Left ventricle myocardium inferior (tissue), 1 donor: ENCODE measurements around the gene PPP1R3G. TPM values are rescaled to one million over a fixed set of nuclear protein-coding genes. Genes with fewer than 3 reads are reported as not detected.

Experiments used
- DNase-seq: peaks from one replicate; pipeline ENCODE4 v3.0.0-alpha.2; 2020
- H3K27ac ChIP-seq: fragments of 200-600 bp; replicated peaks from 2 replicates; pipeline ENCODE4 v1.8.0; 2021
- H3K27me3 ChIP-seq: fragments of 200-600 bp; 2 replicates; pipeline ENCODE4 v1.8.0; 2021; ENCODE audit warnings: low read depth
- H3K36me3 ChIP-seq: fragments of 200-600 bp; 2 replicates; pipeline ENCODE4 v1.8.0; 2021
- H3K4me1 ChIP-seq: fragments of 200-600 bp; 2 replicates; pipeline ENCODE4 v1.8.0; 2021
- H3K4me3 ChIP-seq: fragments of 200-600 bp; 2 replicates; pipeline ENCODE4 v1.8.0; 2021; ENCODE audit warnings: mild to moderate bottlenecking, moderate library complexity
- H3K9me3 ChIP-seq: fragments of 200-600 bp; replicated peaks from 2 replicates; pipeline ENCODE4 v1.8.0; 2021
- intact Hi-C: fragments of 100-400 bp; cut with micrococcal nuclease; formaldehyde crosslinking; loops from one replicate; pipeline ENCODE4 v1.11.0; 2022
- total RNA-seq: library from RNA; stranded (reverse); fragmentation: NEBNext Ultra II Directional; extraction: Animal tissue kit (Norgen Biotek cat#: 25700); gene quantifications from one replicate; pipeline ENCODE4 v1.2.1, GENCODE V29; 2021
- TF ChIP-seq, protein P1 (sequence below): fragments of 200-600 bp; IDR thresholded peaks from 2 replicates; pipeline ENCODE4 v1.8.0; 2021; ENCODE audit warnings: antibody characterized with exemption, mild to moderate bottlenecking, borderline replicate concordance
- donor health status: DM: no; HTN: yes; CAD: no; lungs with severe emphysema.

PPP1R3G gene
- total RNA-seq, 1 donor from 2014 or later = 11.1 TPM

DNA sequence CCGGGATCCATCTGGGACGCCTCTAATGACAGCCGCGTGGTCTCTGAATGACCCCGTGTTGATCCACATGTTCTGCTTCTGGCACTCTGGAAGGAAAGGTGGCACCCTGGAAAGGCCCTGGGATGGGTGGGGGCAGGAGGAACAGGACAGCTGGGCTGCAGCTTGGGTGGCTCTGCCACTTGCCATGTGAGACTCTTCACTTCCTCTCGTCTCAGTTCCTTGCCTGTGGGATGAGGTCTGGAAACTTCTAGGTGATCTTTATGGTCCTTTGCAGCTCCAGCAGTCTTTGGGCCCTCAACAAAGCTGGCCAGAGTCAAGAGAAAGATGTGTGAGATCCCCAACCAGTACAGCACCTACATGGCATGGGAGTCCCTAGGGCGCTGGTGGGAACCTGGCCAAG, 26.5 kb downstream of the PPP1R3G start:
- Histone ChIP-seq H3K36me3 (no peaks in the 10 kb centered on the region), H3K27me3 (no peaks in the 10 kb centered on the region), H3K9me3 (no peaks in the 10 kb centered on the region), H3K4me3 (no peak overlapping the region), H3K4me1 (peaks cover 53% of the 10 kb centered on the region), H3K27ac (no peak overlapping the region)
- TF ChIP-seq, protein P1, sequence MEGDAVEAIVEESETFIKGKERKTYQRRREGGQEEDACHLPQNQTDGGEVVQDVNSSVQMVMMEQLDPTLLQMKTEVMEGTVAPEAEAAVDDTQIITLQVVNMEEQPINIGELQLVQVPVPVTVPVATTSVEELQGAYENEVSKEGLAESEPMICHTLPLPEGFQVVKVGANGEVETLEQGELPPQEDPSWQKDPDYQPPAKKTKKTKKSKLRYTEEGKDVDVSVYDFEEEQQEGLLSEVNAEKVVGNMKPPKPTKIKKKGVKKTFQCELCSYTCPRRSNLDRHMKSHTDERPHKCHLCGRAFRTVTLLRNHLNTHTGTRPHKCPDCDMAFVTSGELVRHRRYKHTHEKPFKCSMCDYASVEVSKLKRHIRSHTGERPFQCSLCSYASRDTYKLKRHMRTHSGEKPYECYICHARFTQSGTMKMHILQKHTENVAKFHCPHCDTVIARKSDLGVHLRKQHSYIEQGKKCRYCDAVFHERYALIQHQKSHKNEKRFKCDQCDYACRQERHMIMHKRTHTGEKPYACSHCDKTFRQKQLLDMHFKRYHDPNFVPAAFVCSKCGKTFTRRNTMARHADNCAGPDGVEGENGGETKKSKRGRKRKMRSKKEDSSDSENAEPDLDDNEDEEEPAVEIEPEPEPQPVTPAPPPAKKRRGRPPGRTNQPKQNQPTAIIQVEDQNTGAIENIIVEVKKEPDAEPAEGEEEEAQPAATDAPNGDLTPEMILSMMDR = no peak
- no peak for DNase-seq
- intact Hi-C loops = no loop called here

DNA sequence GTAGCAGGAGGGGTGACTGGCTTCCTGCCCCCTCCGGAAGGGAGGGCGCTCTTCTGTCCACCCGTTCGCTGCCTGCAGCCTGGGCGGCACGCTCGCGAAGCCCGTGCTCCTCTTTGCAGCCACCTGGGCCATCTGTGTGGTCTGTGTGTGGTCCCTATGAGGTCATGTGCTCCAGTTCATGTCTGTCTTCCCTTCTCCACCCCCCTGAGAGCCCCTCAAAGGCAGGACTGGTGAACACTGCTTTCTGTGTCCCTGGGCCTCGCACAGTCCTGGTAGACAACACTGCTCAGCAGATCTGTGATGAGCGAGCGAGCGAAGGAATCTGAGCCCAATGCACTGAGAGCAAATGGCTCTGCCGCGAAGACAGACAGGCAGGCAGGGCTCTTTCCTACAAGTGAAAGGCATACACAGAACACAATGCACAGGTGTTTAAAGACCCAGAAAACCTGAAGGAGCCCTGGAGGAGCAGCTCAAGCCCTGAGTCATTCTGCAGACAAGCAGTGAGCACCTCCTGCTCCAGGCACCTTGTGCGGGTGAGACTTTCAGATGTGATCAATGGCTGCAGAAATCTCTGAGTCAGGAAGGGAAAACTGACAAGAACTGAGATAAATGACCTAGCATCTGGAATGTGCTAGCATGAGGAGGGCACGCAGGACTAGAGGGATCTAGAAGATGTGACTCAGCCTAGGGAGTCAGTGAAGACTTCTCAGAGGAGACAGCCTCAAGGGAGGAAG, 27.1 kb downstream of the PPP1R3G start:
- no peak for DNase-seq
- Histone ChIP-seq H3K4me1 (peaks cover 47% of the 10 kb centered on the region), H3K27me3 (no peaks in the 10 kb centered on the region), H3K36me3 (no peaks in the 10 kb centered on the region), H3K4me3 (no peak overlapping the region), H3K9me3 (no peaks in the 10 kb centered on the region), H3K27ac (no peak overlapping the region)
- intact Hi-C loops = no loop called here
- TF ChIP-seq, protein P1 = no peak

DNA sequence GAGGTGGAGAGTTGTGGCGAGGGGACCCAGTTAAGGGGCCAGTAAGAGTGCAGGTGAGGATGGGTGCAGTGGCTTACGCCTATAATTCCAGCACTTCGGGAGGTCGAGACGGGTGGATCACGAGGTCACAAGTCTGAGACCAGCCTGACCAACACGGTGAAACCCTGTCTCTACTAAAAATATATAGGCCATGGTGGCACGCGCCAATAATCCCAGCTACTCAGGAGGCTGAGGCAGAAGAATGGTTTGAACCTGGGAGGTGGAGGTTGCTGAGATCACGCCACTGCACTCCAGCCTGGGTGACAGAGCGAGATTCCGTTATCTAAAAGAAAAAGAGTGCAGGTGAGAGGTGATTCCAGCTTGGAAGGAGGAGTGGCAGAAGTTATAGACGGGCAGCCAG, 28.0 kb downstream of the PPP1R3G start:
- peaks cover 47% of the 10 kb centered on the region for H3K4me1 ChIP-seq
- no peak for DNase-seq
- TF ChIP-seq, protein P1 = no peak
- H3K36me3 ChIP-seq = no peaks in the 10 kb centered on the region
- no peak overlapping the region for H3K4me3 ChIP-seq
- H3K27me3 ChIP-seq = no peaks in the 10 kb centered on the region
- no peak overlapping the region for H3K27ac ChIP-seq
- intact Hi-C loops = no loop called here
- no peaks in the 10 kb centered on the region for H3K9me3 ChIP-seq

DNA sequence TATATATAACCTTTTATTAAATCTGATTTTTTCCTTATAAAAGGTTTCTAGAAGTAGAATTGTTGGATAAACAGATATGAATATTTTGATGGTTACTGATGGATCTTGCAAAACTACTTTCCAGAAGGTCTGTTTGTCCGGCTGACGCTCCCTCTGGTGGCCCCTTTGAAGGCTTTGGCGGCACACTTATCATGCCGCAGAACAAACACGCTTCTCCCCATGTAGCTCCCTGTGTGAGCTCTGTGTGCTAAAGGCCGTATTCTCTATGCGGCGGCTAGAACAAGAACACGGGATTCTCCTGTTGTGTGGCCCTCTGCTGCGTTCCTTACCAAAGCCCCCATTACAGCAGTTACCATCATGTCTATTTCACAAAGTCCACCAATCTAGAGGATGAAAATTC, 30.0 kb downstream of the PPP1R3G start:
- H3K27me3 ChIP-seq = no peaks in the 10 kb centered on the region
- H3K4me3 ChIP-seq = no peak overlapping the region
- TF ChIP-seq, protein P1 = peak; percentile 66
- peak overlapping the region; percentile 12 for H3K27ac ChIP-seq
- no peaks in the 10 kb centered on the region for H3K9me3 ChIP-seq
- no peaks in the 10 kb centered on the region for H3K36me3 ChIP-seq
- intact Hi-C loops = no loop called here
- DNase-seq = peak; percentile 34
- peaks cover 28% of the 10 kb centered on the region for H3K4me1 ChIP-seq

DNA sequence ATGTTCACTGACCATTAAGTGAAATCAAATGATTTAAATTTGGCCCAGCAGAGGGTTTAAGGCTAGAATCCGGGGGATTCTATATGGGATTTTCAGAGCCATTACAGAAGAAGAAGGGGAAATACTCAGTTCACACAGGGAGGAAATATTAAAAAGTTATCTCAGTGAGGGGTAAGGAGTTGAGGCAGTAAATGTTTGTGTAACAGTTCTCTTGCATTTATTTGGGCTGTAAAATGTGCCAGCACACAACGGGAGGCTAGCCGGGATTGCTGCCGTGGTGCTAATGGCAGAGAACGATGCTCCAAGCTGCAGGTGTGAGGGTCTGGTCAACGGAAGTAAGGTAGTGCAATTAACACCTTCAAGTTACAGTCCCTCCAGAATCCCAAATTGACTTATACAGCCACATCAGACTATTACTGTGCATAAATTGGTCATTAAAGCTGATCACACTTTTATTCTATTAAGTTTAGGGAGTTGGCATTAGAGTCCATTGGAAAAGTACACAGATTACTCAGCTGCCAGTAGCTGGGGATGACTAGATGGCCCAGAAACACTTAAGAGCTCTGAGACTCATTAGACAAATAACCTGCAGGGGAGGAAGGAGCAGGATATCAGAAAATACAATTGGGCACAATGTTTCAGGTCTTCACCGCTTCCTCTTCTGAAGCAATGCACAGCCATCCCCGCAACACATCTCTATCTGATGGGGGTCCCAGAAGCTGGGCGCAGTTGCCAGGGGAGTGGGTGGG, 31.3 kb downstream of the PPP1R3G start:
- TF ChIP-seq, protein P1 = no peak
- H3K27ac ChIP-seq = no peak overlapping the region
- DNase-seq = no peak
- no peaks in the 10 kb centered on the region for H3K27me3 ChIP-seq
- intact Hi-C loops = no loop called here
- no peaks in the 10 kb centered on the region for H3K9me3 ChIP-seq
- H3K36me3 ChIP-seq = no peaks in the 10 kb centered on the region
- H3K4me3 ChIP-seq = no peak overlapping the region
- peaks cover 31% of the 10 kb centered on the region for H3K4me1 ChIP-seq
